WTC11 (cell line): Measurements from ENCODE around the gene GOLGA6L7.
"Not testable (repeated sequence)": the region's sequence is repeated elsewhere in the genome, so short reads cannot be mapped to it uniquely, and the experiment has no call there.

Source experiments
- CREB1 ChIP-seq: sonication (generic); formaldehyde crosslinking; IDR thresholded peaks from 2 replicates; pipeline ENCODE4 v1.8.0; 2023; ENCODE audit warnings: mild to moderate bottlenecking, missing genetic modification reagents
- CREM ChIP-seq: sonication (generic); formaldehyde crosslinking; IDR thresholded peaks from 2 replicates; pipeline ENCODE4 v1.8.1; 2022; ENCODE audit warnings: mild to moderate bottlenecking, missing genetic modification reagents, moderate library complexity
- EMX1 ChIP-seq: fragments of 250-450 bp; sonication (Bioruptor Pico); IDR thresholded peaks from 2 replicates; pipeline ENCODE4 v1.8.0; 2021; ENCODE audit warnings: mild to moderate bottlenecking
- FOXK1 ChIP-seq: sonication (generic); formaldehyde crosslinking; IDR thresholded peaks from 2 replicates; pipeline ENCODE4 v1.8.0; 2022; ENCODE audit warnings: mild to moderate bottlenecking, moderate library complexity, missing genetic modification reagents
- JAZF1 ChIP-seq: fragments of 250-450 bp; sonication (Bioruptor Pico); IDR thresholded peaks from 2 replicates; pipeline ENCODE4 v1.9.0; 2021; ENCODE audit warnings: moderate library complexity, mild to moderate bottlenecking, inconsistent platforms
- NFE2L1 ChIP-seq: sonication (generic); formaldehyde crosslinking; IDR thresholded peaks from 2 replicates; pipeline ENCODE4 v1.8.1; 2023; ENCODE audit warnings: missing genetic modification reagents
- ZNF232 ChIP-seq: sonication (generic); formaldehyde crosslinking; IDR thresholded peaks from 2 replicates; pipeline ENCODE4 v1.8.0; 2022; ENCODE audit warnings: mild to moderate bottlenecking, missing genetic modification reagents
- TF ChIP-seq, protein P1 (sequence below): fragments of 200-600 bp; IDR thresholded peaks from 2 replicates; pipeline ENCODE4 v1.8.0; 2022; ENCODE audit warnings: antibody characterized with exemption
- TF ChIP-seq, protein P2 (sequence below): sonication (generic); formaldehyde crosslinking; IDR thresholded peaks from 2 replicates; pipeline ENCODE4 v1.8.0; 2023; ENCODE audit warnings: mild to moderate bottlenecking, missing genetic modification reagents
- TF ChIP-seq, protein P3 (sequence below): sonication (generic); formaldehyde crosslinking; conservative IDR thresholded peaks from 2 replicates; pipeline ENCODE4 v1.8.1; 2022; ENCODE audit warnings: mild to moderate bottlenecking, missing genetic modification reagents

DNA sequence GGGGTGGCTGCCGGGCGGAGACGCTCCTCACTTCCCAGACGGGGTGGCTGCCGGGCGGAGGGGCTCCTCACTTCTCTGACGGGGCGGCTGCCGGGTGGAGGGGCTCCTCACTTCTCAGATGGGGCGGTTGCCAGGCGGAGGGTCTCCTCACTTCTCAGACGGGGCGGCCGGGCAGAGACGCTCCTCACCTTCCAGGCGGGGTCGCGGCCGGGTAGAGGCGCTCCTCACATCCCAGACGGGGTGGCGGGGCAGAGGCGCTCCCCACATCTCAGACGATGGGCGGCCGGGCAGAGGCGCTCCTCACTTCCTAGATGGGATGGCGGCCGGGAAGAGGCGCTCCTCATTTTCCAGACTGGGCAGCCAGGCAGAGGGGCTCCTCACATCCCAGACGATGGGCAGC lies 1.3 kb upstream of the GOLGA6L7 start:
- TF ChIP-seq, protein P1, sequence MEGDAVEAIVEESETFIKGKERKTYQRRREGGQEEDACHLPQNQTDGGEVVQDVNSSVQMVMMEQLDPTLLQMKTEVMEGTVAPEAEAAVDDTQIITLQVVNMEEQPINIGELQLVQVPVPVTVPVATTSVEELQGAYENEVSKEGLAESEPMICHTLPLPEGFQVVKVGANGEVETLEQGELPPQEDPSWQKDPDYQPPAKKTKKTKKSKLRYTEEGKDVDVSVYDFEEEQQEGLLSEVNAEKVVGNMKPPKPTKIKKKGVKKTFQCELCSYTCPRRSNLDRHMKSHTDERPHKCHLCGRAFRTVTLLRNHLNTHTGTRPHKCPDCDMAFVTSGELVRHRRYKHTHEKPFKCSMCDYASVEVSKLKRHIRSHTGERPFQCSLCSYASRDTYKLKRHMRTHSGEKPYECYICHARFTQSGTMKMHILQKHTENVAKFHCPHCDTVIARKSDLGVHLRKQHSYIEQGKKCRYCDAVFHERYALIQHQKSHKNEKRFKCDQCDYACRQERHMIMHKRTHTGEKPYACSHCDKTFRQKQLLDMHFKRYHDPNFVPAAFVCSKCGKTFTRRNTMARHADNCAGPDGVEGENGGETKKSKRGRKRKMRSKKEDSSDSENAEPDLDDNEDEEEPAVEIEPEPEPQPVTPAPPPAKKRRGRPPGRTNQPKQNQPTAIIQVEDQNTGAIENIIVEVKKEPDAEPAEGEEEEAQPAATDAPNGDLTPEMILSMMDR = not testable (repeated sequence)
- TF ChIP-seq CREM; ZNF232 (CRISPR knock-in tag); NFE2L1 (CRISPR knock-in tag); EMX1 (CRISPR knock-in tag); FOXK1 (CRISPR knock-in tag); CREB1 (CRISPR knock-in tag); JAZF1 (CRISPR knock-in tag): not testable (repeated sequence)
- TF ChIP-seq, protein P2, sequence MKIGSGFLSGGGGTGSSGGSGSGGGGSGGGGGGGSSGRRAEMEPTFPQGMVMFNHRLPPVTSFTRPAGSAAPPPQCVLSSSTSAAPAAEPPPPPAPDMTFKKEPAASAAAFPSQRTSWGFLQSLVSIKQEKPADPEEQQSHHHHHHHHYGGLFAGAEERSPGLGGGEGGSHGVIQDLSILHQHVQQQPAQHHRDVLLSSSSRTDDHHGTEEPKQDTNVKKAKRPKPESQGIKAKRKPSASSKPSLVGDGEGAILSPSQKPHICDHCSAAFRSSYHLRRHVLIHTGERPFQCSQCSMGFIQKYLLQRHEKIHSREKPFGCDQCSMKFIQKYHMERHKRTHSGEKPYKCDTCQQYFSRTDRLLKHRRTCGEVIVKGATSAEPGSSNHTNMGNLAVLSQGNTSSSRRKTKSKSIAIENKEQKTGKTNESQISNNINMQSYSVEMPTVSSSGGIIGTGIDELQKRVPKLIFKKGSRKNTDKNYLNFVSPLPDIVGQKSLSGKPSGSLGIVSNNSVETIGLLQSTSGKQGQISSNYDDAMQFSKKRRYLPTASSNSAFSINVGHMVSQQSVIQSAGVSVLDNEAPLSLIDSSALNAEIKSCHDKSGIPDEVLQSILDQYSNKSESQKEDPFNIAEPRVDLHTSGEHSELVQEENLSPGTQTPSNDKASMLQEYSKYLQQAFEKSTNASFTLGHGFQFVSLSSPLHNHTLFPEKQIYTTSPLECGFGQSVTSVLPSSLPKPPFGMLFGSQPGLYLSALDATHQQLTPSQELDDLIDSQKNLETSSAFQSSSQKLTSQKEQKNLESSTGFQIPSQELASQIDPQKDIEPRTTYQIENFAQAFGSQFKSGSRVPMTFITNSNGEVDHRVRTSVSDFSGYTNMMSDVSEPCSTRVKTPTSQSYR (CRISPR knock-in tag) = not testable (repeated sequence)
- TF ChIP-seq, protein P3, sequence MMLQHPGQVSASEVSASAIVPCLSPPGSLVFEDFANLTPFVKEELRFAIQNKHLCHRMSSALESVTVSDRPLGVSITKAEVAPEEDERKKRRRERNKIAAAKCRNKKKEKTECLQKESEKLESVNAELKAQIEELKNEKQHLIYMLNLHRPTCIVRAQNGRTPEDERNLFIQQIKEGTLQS = not testable (repeated sequence)
